Osteoblast (primary cell): ENCODE data around the gene LLGL2. TPM values are rescaled to one million over a fixed set of nuclear protein-coding genes. Genes with fewer than 3 reads are reported as not detected.

Experiments used
- DNase-seq: peaks from one replicate; pipeline ENCODE4 v3.0.0; 2011; ENCODE audit warnings: low spot score, mixed read lengths; ENCODE audit not compliant: insufficient read length; ENCODE audit errors: missing footprints
- H2AFZ ChIP-seq: 2 replicates; pipeline ENCODE4 v1.6.0; 2011; ENCODE audit warnings: mild to moderate bottlenecking, low read length
- H3K27ac ChIP-seq: 2 replicates; pipeline ENCODE4 v1.5.1; 2011; ENCODE audit warnings: mild to moderate bottlenecking, low read depth, low read length, moderate library complexity
- H3K27me3 ChIP-seq: 2 replicates; pipeline ENCODE4 v1.6.0; 2012; ENCODE audit warnings: mild to moderate bottlenecking, control low read depth, inconsistent platforms, low read length, moderate library complexity; ENCODE audit not compliant: insufficient read depth
- H3K36me3 ChIP-seq: 2 replicates; pipeline ENCODE4 v1.5.1; 2011; ENCODE audit warnings: mild to moderate bottlenecking, low read length, control low read depth, moderate library complexity; ENCODE audit not compliant: insufficient read depth
- H3K4me1 ChIP-seq: 2 replicates; pipeline ENCODE4 v1.5.1; 2011; ENCODE audit warnings: mild to moderate bottlenecking, low read length, control low read depth, moderate library complexity; ENCODE audit not compliant: insufficient read depth
- H3K4me2 ChIP-seq: 2 replicates; pipeline ENCODE4 v1.6.0; 2011; ENCODE audit warnings: mild to moderate bottlenecking, low read length; ENCODE audit not compliant: insufficient read depth
- H3K4me3 ChIP-seq: fragments of 200-600 bp; sonication (generic); 3 replicates; pipeline ENCODE4 v1.5.1; 2012; ENCODE audit warnings: mild to moderate bottlenecking, low read length, inconsistent platforms; ENCODE audit not compliant: insufficient read depth
- H3K79me2 ChIP-seq: 2 replicates; pipeline ENCODE4 v1.6.0; 2012; ENCODE audit warnings: mild to moderate bottlenecking, low read length, control low read depth, inconsistent platforms; ENCODE audit not compliant: insufficient read depth
- H3K9me3 ChIP-seq: 2 replicates; pipeline ENCODE4 v1.5.1; 2011; ENCODE audit warnings: low read depth, low read length, control low read depth
- H4K20me1 ChIP-seq: 2 replicates; pipeline ENCODE4 v1.6.0; 2012; ENCODE audit warnings: mild to moderate bottlenecking, low read length, control low read depth; ENCODE audit not compliant: insufficient read depth
- total RNA-seq: library from RNA; depleted of rRNA; stranded (reverse); fragments of >200 nt; gene quantifications from 2 replicates; pipeline ENCODE4 v1.2.3, GENCODE V29; 2012
- TF ChIP-seq, protein P1 (sequence below): IDR thresholded peaks from 2 replicates; pipeline ENCODE4 v1.5.1; 2011; ENCODE audit warnings: mild to moderate bottlenecking, low read depth, low read length, moderate library complexity; ENCODE audit errors: extremely low read depth

LLGL2 gene
- total RNA-seq, 1 donor = 0.36 TPM

DNA sequence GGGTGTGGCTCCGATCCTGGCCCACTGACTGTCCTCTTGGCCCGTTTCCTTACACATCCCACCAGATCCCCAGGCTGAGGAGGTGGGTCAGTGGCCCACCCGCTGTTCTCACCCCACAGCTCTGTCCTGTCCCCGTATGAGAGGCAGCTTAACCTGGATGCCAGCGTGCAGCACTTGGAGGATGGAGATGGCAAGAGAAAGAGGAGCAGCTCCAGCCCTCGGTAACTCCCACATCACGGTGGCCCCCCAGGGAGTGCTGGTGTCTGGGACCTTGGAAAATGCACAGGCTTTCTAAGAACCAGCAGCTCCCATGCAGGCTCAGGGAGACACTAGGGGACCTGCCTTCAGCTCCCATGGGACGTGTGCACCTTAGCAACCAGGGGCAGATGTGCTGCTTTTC, 4.2 kb upstream of the LLGL2 start:
- Histone ChIP-seq H3K4me3 (no peak overlapping the region), H3K27ac (no peak overlapping the region), H4K20me1 (peaks cover 7% of the 10 kb centered on the region), H3K4me1 (peaks cover 8% of the 10 kb centered on the region), H3K36me3 (peaks cover 8% of the 10 kb centered on the region), H3K27me3 (peaks cover 6% of the 10 kb centered on the region), H2AFZ (no peak overlapping the region), H3K9me3 (no peaks in the 10 kb centered on the region), H3K4me2 (no peak overlapping the region), H3K79me2 (no peaks in the 10 kb centered on the region)
- no peak for DNase-seq
- TF ChIP-seq, protein P1, sequence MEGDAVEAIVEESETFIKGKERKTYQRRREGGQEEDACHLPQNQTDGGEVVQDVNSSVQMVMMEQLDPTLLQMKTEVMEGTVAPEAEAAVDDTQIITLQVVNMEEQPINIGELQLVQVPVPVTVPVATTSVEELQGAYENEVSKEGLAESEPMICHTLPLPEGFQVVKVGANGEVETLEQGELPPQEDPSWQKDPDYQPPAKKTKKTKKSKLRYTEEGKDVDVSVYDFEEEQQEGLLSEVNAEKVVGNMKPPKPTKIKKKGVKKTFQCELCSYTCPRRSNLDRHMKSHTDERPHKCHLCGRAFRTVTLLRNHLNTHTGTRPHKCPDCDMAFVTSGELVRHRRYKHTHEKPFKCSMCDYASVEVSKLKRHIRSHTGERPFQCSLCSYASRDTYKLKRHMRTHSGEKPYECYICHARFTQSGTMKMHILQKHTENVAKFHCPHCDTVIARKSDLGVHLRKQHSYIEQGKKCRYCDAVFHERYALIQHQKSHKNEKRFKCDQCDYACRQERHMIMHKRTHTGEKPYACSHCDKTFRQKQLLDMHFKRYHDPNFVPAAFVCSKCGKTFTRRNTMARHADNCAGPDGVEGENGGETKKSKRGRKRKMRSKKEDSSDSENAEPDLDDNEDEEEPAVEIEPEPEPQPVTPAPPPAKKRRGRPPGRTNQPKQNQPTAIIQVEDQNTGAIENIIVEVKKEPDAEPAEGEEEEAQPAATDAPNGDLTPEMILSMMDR = no peak

DNA sequence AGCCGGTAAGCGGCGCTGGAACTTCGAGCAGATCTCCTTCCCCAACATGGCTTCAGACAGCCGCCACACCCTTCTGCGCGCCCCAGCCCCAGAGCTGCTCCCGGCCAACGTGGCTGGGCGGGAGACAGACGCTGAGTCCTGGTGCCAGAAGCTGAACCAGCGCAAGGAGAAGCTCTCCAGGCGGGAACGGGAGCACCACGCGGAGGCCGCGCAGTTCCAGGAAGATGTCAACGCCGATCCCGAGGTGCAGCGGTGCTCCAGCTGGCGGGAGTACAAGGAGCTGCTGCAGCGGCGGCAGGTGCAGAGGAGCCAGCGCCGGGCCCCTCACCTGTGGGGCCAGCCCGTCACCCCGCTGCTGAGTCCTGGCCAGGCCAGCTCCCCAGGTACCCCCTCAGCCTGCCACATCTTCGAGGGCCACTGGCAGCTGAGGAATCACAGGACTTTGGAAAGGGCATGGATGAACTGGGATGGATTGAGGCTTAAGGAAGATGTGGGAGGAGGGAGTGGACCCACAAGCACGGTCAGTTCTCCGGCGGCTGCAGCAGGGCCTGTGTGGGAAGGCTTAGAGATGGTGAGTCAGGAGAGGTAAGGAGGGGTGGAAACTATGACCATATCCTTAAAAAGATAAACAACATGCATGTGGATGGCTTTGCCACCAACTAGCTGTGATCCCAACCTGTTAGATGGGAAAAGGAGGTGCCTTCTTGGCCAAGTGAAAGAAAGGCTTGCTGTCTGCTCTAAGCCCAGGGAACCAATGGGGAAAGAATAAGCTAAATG, 3.4 kb upstream of the LLGL2 start:
- DNase-seq = peak; percentile 95
- Histone ChIP-seq H3K27ac (no peak overlapping the region), H3K9me3 (no peaks in the 10 kb centered on the region), H4K20me1 (peaks cover 7% of the 10 kb centered on the region), H3K79me2 (no peaks in the 10 kb centered on the region), H3K4me2 (no peak overlapping the region), H2AFZ (no peak overlapping the region), H3K27me3 (peaks cover 13% of the 10 kb centered on the region), H3K36me3 (peaks cover 8% of the 10 kb centered on the region), H3K4me3 (no peak overlapping the region), H3K4me1 (peaks cover 6% of the 10 kb centered on the region)
- TF ChIP-seq, protein P1 = no peak

DNA sequence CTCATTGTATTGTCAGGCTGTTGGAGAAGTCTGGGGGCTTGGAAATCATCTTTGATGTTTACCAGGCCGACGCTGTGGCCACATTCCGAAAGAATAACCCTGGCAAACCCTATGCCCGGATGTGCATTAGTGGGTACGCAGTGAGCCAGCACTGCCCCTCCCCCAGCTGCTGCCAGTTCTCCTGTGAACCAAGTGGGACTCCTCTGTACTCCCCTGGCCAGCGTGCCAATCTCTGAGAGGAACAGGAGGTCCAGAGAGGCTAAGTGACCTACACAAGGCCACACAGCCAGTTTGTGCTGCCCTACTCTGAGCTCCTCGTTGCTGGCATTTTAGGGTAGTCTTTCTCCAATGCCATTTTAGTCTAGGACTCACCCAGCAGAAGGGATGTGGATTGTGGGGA, 1.9 kb upstream of the LLGL2 start:
- no peak overlapping the region for H2AFZ ChIP-seq
- H3K4me2 ChIP-seq = no peak overlapping the region
- H3K79me2 ChIP-seq = no peaks in the 10 kb centered on the region
- no peak overlapping the region for H3K4me3 ChIP-seq
- TF ChIP-seq, protein P1 = no peak
- H3K36me3 ChIP-seq = peaks cover 8% of the 10 kb centered on the region
- no peak for DNase-seq
- no peak overlapping the region for H3K27ac ChIP-seq
- peaks cover 3% of the 10 kb centered on the region for H4K20me1 ChIP-seq
- peaks cover 15% of the 10 kb centered on the region for H3K27me3 ChIP-seq
- no peaks in the 10 kb centered on the region for H3K4me1 ChIP-seq
- no peaks in the 10 kb centered on the region for H3K9me3 ChIP-seq

DNA sequence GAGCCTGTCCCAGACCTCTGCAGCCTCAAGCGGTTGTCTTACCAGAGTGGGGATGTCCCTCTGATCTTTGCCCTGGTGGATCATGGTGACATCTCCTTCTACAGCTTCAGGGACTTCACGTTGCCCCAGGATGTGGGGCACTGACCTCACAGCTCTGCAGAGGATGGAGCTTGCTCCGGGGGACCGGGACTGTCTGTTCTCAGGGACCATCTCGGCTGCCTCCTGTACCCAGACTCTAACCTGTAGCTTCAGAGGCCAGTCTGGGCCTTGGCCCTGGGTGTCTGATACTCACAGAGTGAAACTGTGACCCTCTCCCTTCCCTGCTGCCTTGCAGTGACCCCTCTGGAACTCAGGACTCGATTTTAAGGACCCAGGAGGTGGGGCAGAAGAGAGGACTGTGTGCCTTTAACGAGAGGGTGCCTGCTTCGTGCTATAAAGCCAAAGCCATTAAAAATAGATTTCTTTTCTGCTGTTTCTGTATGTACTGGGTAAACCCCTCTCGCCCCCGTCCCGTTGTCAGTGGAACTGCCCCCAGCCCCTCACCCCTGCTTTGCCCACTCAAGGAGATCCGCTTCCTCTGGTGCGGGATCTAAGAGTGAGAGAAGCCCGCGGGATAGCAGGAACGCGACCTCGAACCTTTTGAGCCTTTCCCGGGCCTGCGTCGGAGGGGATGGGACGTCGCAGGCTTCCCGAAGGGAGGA, 1.1 kb upstream of the LLGL2 start:
- Histone ChIP-seq H2AFZ (no peak overlapping the region), H4K20me1 (no peaks in the 10 kb centered on the region), H3K27me3 (peaks cover 15% of the 10 kb centered on the region), H3K4me1 (no peaks in the 10 kb centered on the region), H3K27ac (no peak overlapping the region), H3K4me2 (peak overlapping the region; percentile 70), H3K79me2 (no peaks in the 10 kb centered on the region), H3K36me3 (peaks cover 4% of the 10 kb centered on the region), H3K4me3 (peak overlapping the region; percentile 65), H3K9me3 (no peaks in the 10 kb centered on the region)
- DNase-seq = no peak
- TF ChIP-seq, protein P1 = no peak
